T-helper 2 cell (primary cell): ENCODE data around the gene FLACC1.
"Not testable (repeated sequence)": the region's sequence is repeated elsewhere in the genome, so short reads cannot be mapped to it uniquely, and the experiment has no call there.

Experiments used
- DNase-seq, 5 experiments: peaks; one replicate each; pipeline versions ENCODE4 v3.0.0 to v3.0.0-alpha.2; 2012 to 2022
- total RNA-seq, 2 donors: gene quantifications; one replicate each; lab custom pipeline; 2026; lab: John Stamatoyannopoulos, UW

Gene FLACC1
- 4.1 to 6.5 reads per million in 2 donors for total RNA-seq

GRCh38 chr2:201357221-201357620 lies at the start of gene FLACC1:
FLACC1 (minus strand) TSS chr2:201357345; CDS start chr2:201351404, 5,941 bp downstream.
- no peak for DNase-seq

- DNase-seq, result peak in 1 of 5 experiments; percentile 24
Measured at GRCh38 chr2:201406077-201406662, 49.0 kb upstream of the FLACC1 start.

GRCh38 chr2:201404699-201405280 lies 47.6 kb upstream of the FLACC1 start:
- DNase-seq, result peak in 1 of 5 experiments; percentile 66

GRCh38 chr2:201403880-201404279 lies 46.7 kb upstream of the FLACC1 start:
- no peak for DNase-seq

- DNase-seq, result no peak
Measured at GRCh38 chr2:201402651-201403562, 45.8 kb upstream of the FLACC1 start.

- DNase-seq, result no peak
Measured at GRCh38 chr2:201401815-201402214, 44.7 kb upstream of the FLACC1 start.

- no peak for DNase-seq
Measured at GRCh38 chr2:201396595-201396994, 39.5 kb upstream of the FLACC1 start.

GRCh38 chr2:201383136-201383535 lies 26.0 kb upstream of the FLACC1 start:
- no peak for DNase-seq

GRCh38 chr2:201378496-201379397 lies 21.6 kb upstream of the FLACC1 start:
- DNase-seq, result no peak

GRCh38 chr2:201377218-201377617 lies 20.1 kb upstream of the FLACC1 start:
- DNase-seq, result no peak

- no peak for DNase-seq
Measured at GRCh38 chr2:201369775-201370174, 12.6 kb upstream of the FLACC1 start.

- DNase-seq, result not testable (repeated sequence)
Measured at GRCh38 chr2:201369318-201369717, 12.2 kb upstream of the FLACC1 start.

- no peak for DNase-seq
Measured at GRCh38 chr2:201366146-201366545, 9.0 kb upstream of the FLACC1 start.

- peak in 2 of 5 experiments; percentile 29 to 79 for DNase-seq
Measured at GRCh38 chr2:201363857-201364560, 6.9 kb upstream of the FLACC1 start.

- no peak for DNase-seq
Measured at GRCh38 chr2:201362396-201362795, 5.3 kb upstream of the FLACC1 start.

- DNase-seq, result peak in 1 of 5 experiments; percentile 53
Measured at GRCh38 chr2:201361078-201361733, 4.1 kb upstream of the FLACC1 start.

- DNase-seq, result no peak
Measured at GRCh38 chr2:201360256-201360655, 3.1 kb upstream of the FLACC1 start.

- DNase-seq, result peak in 1 of 5 experiments; percentile 74
Measured at GRCh38 chr2:201358684-201359083, 1.5 kb upstream of the FLACC1 start.

- no peak for DNase-seq
Measured at GRCh38 chr2:201353116-201353515, 4.0 kb downstream of the FLACC1 start.

GRCh38 chr2:201350879-201351278 lies 6.3 kb downstream of the FLACC1 start:
- DNase-seq, result no peak

GRCh38 chr2:201349601-201350000 lies 7.5 kb downstream of the FLACC1 start:
- DNase-seq, result no peak
